Esophagus muscularis mucosa (tissue), 4 donors: ENCODE results near the gene IQSEC3.

Experiments
- EP300 ChIP-seq: sonication (generic); formaldehyde crosslinking; IDR thresholded peaks from one replicate; pipeline ENCODE4 v1.6.1; 2017; ENCODE audit warnings: antibody characterized with exemption
- POLR2A ChIP-seq: fragments of 450-650 bp; IDR thresholded peaks from one replicate; pipeline ENCODE4 v1.6.1; 2017; ENCODE audit warnings: antibody characterized with exemption, moderate library complexity, mild to moderate bottlenecking, low read depth
- POLR2AphosphoS5 ChIP-seq, 2 donors: sonication (generic); formaldehyde crosslinking; IDR thresholded peaks; one replicate each; pipeline ENCODE4 v1.6.1; 2017; ENCODE audit warnings: antibody characterized with exemption in 2 of 2
- TF ChIP-seq, protein P1 (sequence below), 3 experiments: fragments of 200-600 bp in 2 of 3; fragments of 450-650 bp in 1 of 3; sonication (generic) in 2 of 3; IDR thresholded peaks; one replicate each; pipeline ENCODE4 v1.5.1; 2017 to 2019; ENCODE audit warnings: antibody characterized with exemption in 3 of 3, mild to moderate bottlenecking in 2 of 3, moderate library complexity in 1 of 3

DNA sequence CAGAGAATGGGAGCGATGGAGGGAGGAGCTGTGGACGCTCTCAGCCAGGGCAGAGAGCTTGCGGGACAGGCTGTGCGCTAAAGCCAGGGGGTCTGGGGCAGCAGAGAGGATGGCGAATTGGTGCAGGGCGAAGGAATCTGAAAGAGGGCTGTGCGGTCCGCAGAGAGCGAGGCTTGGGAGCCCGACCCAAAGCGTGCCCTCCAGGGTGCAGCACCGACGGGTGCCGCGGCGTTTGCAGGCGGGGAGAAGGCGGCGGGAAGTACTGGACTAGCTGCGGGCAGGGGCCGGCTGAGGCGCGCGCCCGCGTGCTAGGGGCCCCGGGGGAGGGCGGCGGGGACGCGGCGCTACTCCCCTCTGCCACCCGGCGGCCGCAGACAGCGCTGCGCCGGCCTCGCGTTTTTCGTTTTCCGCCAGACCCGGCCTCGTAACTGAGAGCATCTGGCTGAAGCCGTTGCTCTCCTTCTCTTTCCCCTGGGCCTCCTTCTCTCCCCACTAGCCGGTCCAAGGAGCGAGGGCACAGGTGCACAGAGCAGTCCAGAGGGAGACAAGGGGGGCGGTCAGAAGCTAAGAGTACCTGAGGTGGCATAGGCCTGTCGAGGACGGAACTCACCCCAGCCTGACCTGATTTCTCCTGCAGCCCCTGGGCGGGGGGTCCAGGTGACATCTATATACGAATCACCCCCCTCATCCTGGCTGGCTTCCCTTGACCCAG is 122.5 kb downstream of the IQSEC3 start:
- TF ChIP-seq, protein P1, sequence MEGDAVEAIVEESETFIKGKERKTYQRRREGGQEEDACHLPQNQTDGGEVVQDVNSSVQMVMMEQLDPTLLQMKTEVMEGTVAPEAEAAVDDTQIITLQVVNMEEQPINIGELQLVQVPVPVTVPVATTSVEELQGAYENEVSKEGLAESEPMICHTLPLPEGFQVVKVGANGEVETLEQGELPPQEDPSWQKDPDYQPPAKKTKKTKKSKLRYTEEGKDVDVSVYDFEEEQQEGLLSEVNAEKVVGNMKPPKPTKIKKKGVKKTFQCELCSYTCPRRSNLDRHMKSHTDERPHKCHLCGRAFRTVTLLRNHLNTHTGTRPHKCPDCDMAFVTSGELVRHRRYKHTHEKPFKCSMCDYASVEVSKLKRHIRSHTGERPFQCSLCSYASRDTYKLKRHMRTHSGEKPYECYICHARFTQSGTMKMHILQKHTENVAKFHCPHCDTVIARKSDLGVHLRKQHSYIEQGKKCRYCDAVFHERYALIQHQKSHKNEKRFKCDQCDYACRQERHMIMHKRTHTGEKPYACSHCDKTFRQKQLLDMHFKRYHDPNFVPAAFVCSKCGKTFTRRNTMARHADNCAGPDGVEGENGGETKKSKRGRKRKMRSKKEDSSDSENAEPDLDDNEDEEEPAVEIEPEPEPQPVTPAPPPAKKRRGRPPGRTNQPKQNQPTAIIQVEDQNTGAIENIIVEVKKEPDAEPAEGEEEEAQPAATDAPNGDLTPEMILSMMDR (IDR thresholded peaks at IDR 0.05) = peak; percentile 69 to 85 (median 79)
- no peak for TF ChIP-seq POLR2A
- TF ChIP-seq EP300 = no peak
- no peak for TF ChIP-seq POLR2AphosphoS5 (IDR thresholded peaks at IDR 0.05)
